HEK293 (cell line): ENCODE results near the gene KRTAP5-8.
"Not testable (repeated sequence)": the region's sequence is repeated elsewhere in the genome, so short reads cannot be mapped to it uniquely, and the experiment has no call there.

Source experiments
- CTCF ChIA-PET: fragments of 350-600 bp; formaldehyde crosslinking; extraction: SDS; loops from one replicate; lab custom pipeline; 2021; ENCODE audit warnings: antibody characterized with exemption; lab: Yijun Ruan, JAX
- POLR2A ChIA-PET: fragments of 300-600 bp; formaldehyde crosslinking; extraction: SDS; loops from one replicate; lab custom pipeline; 2020; ENCODE audit warnings: antibody characterized with exemption, inconsistent platforms; lab: Yijun Ruan, JAX
- H3K27ac ChIP-seq: fragments of 200-500 bp; sonication (Bioruptor generic); 2 replicates; pipeline ENCODE4 v1.5.1; 2014; ENCODE audit warnings: low read depth, low read length, control low read depth, inconsistent platforms; ENCODE audit errors: extremely low read depth
- H3K36me3 ChIP-seq, 2 experiments: fragments of 200-500 bp in 1 of 2; sonication (Bioruptor generic) in 1 of 2; 1 replicate in 1 of 2; 2 replicates in 1 of 2; pipeline ENCODE4 v1.5.1; 2014 to 2017; ENCODE audit warnings: inconsistent platforms in 2 of 2, low read length in 2 of 2; ENCODE audit not compliant: control insufficient read depth in 2 of 2, insufficient read depth in 1 of 2
- H3K4me1 ChIP-seq: fragments of 200-500 bp; sonication (Bioruptor generic); 2 replicates; pipeline ENCODE4 v1.5.1; 2014; ENCODE audit warnings: mild to moderate bottlenecking, low read length, inconsistent platforms; ENCODE audit not compliant: control insufficient read depth, insufficient read depth
- H3K4me3 ChIP-seq: 2 replicates; pipeline ENCODE4 v1.5.1; 2011; ENCODE audit warnings: low read depth, mild to moderate bottlenecking, control low read depth, low read length, moderate library complexity
- H3K9me3 ChIP-seq: fragments of 200-500 bp; sonication (Bioruptor generic); 2 replicates; pipeline ENCODE4 v1.5.1; 2014; ENCODE audit warnings: low read depth, low read length, inconsistent platforms; ENCODE audit not compliant: control insufficient read depth, insufficient read depth
- CTCF ChIP-seq: fragments of 450-650 bp; formaldehyde crosslinking; IDR thresholded peaks from 2 replicates; pipeline ENCODE4 v1.5.1; 2016; ENCODE audit warnings: missing biosample characterization, missing genetic modification characterization
- KLF9 ChIP-seq: fragments of 450-650 bp; formaldehyde crosslinking; IDR thresholded peaks from 2 replicates; pipeline ENCODE4 v1.5.1; 2016; ENCODE audit warnings: missing biosample characterization, missing genetic modification characterization, low read depth
- OVOL3 ChIP-seq: fragments of 450-650 bp; formaldehyde crosslinking; IDR thresholded peaks from 2 replicates; pipeline ENCODE4 v1.5.1; 2016; ENCODE audit warnings: missing biosample characterization, missing genetic modification characterization
- ZNF138 ChIP-seq: fragments of 450-650 bp; formaldehyde crosslinking; IDR thresholded peaks from 2 replicates; pipeline ENCODE4 v1.5.1; 2016; ENCODE audit warnings: missing biosample characterization, missing genetic modification characterization, borderline replicate concordance
- ZNF184 ChIP-seq: fragments of 450-650 bp; IDR thresholded peaks from 2 replicates; pipeline ENCODE4 v1.5.1; 2018; ENCODE audit warnings: missing biosample characterization, mild to moderate bottlenecking, missing genetic modification characterization
- ZNF24 ChIP-seq: fragments of 450-650 bp; formaldehyde crosslinking; IDR thresholded peaks from 2 replicates; pipeline ENCODE4 v1.5.1; 2016; ENCODE audit warnings: missing biosample characterization, missing genetic modification characterization
- ZNF394 ChIP-seq: fragments of 450-650 bp; formaldehyde crosslinking; IDR thresholded peaks from 2 replicates; pipeline ENCODE4 v1.5.1; 2016; ENCODE audit warnings: missing biosample characterization, missing genetic modification characterization, mild to moderate bottlenecking, moderate library complexity, borderline replicate concordance
- ZNF530 ChIP-seq: fragments of 450-650 bp; formaldehyde crosslinking; IDR thresholded peaks from 2 replicates; pipeline ENCODE4 v1.5.1; 2016; ENCODE audit warnings: low read depth, missing biosample characterization, missing genetic modification characterization
- ZNF623 ChIP-seq: fragments of 450-650 bp; formaldehyde crosslinking; IDR thresholded peaks from 2 replicates; pipeline ENCODE4 v1.5.1; 2016; ENCODE audit warnings: missing biosample characterization, missing genetic modification characterization
- ZNF747 ChIP-seq: fragments of 450-650 bp; formaldehyde crosslinking; IDR thresholded peaks from 2 replicates; pipeline ENCODE4 v1.5.1; 2016; ENCODE audit warnings: missing biosample characterization, missing genetic modification characterization
- ZNF843 ChIP-seq: fragments of 450-650 bp; formaldehyde crosslinking; IDR thresholded peaks from 2 replicates; pipeline ENCODE4 v1.5.1; 2016; ENCODE audit warnings: missing biosample characterization, missing genetic modification characterization
- ZSCAN23 ChIP-seq: fragments of 450-650 bp; formaldehyde crosslinking; IDR thresholded peaks from 2 replicates; pipeline ENCODE4 v1.5.1; 2016; ENCODE audit warnings: missing biosample characterization, missing genetic modification characterization
- ZSCAN30 ChIP-seq: fragments of 450-650 bp; IDR thresholded peaks from 2 replicates; pipeline ENCODE4 v1.5.1; 2018; ENCODE audit warnings: missing biosample characterization, mild to moderate bottlenecking, missing genetic modification characterization, moderate library complexity
- TF ChIP-seq, protein P1 (sequence below): fragments of 450-650 bp; IDR thresholded peaks from 2 replicates; pipeline ENCODE4 v1.5.1; 2018; ENCODE audit warnings: missing biosample characterization, missing genetic modification characterization
- TF ChIP-seq, protein P2 (sequence below): fragments of 450-650 bp; formaldehyde crosslinking; IDR thresholded peaks from 2 replicates; pipeline ENCODE4 v1.5.1; 2016; ENCODE audit warnings: missing biosample characterization, missing genetic modification characterization
- TF ChIP-seq, protein P3 (sequence below): fragments of 450-650 bp; formaldehyde crosslinking; IDR thresholded peaks from 2 replicates; pipeline ENCODE4 v1.5.1; 2016; ENCODE audit warnings: missing biosample characterization, missing genetic modification characterization

The KRTAP5-8 gene

GRCh38 chr11:71532036-71532610 lies 5.7 kb upstream of the KRTAP5-8 start:
- no peak overlapping the region for H3K4me3 ChIP-seq
- ChIA-PET POLR2A (no interaction called here), CTCF (no interaction called here)
- no peaks in the 10 kb centered on the region for H3K4me1 ChIP-seq
- TF ChIP-seq ZNF394 (tag by site-specific recombination): no peak
- no peak for TF ChIP-seq ZNF184 (tag by site-specific recombination)
- no peak for TF ChIP-seq OVOL3 (tag by site-specific recombination)
- no peak for TF ChIP-seq ZNF24 (tag by site-specific recombination)
- TF ChIP-seq ZNF623: no peak
- TF ChIP-seq, protein P1, sequence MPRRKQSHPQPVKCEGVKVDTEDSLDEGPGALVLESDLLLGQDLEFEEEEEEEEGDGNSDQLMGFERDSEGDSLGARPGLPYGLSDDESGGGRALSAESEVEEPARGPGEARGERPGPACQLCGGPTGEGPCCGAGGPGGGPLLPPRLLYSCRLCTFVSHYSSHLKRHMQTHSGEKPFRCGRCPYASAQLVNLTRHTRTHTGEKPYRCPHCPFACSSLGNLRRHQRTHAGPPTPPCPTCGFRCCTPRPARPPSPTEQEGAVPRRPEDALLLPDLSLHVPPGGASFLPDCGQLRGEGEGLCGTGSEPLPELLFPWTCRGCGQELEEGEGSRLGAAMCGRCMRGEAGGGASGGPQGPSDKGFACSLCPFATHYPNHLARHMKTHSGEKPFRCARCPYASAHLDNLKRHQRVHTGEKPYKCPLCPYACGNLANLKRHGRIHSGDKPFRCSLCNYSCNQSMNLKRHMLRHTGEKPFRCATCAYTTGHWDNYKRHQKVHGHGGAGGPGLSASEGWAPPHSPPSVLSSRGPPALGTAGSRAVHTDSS (tag by site-specific recombination): no peak
- H3K36me3 ChIP-seq: no peaks in the 10 kb centered on the region
- H3K27ac ChIP-seq: no peak overlapping the region
- no peaks in the 10 kb centered on the region for H3K9me3 ChIP-seq

- H3K36me3 ChIP-seq, H3K4me3 ChIP-seq, H3K27ac ChIP-seq, H3K9me3 ChIP-seq, H3K4me1 ChIP-seq, POLR2A ChIA-PET, CTCF ChIA-PET: not testable (repeated sequence)
Observed at GRCh38 chr11:71534711-71535608, 2.9 kb upstream of the KRTAP5-8 start.

GRCh38 chr11:71535825-71536224 lies 2.0 kb upstream of the KRTAP5-8 start:
- ChIA-PET CTCF (no interaction called here), POLR2A (no interaction called here)
- TF ChIP-seq ZSCAN30 (tag by site-specific recombination): no peak
- TF ChIP-seq, protein P2, sequence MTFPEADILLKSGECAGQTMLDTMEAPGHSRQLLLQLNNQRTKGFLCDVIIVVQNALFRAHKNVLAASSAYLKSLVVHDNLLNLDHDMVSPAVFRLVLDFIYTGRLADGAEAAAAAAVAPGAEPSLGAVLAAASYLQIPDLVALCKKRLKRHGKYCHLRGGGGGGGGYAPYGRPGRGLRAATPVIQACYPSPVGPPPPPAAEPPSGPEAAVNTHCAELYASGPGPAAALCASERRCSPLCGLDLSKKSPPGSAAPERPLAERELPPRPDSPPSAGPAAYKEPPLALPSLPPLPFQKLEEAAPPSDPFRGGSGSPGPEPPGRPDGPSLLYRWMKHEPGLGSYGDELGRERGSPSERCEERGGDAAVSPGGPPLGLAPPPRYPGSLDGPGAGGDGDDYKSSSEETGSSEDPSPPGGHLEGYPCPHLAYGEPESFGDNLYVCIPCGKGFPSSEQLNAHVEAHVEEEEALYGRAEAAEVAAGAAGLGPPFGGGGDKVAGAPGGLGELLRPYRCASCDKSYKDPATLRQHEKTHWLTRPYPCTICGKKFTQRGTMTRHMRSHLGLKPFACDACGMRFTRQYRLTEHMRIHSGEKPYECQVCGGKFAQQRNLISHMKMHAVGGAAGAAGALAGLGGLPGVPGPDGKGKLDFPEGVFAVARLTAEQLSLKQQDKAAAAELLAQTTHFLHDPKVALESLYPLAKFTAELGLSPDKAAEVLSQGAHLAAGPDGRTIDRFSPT: no peak
- no peak for TF ChIP-seq KLF9
- no peak for TF ChIP-seq CTCF (tag by site-specific recombination)
- no peak for TF ChIP-seq ZNF530 (tag by site-specific recombination)

DNA sequence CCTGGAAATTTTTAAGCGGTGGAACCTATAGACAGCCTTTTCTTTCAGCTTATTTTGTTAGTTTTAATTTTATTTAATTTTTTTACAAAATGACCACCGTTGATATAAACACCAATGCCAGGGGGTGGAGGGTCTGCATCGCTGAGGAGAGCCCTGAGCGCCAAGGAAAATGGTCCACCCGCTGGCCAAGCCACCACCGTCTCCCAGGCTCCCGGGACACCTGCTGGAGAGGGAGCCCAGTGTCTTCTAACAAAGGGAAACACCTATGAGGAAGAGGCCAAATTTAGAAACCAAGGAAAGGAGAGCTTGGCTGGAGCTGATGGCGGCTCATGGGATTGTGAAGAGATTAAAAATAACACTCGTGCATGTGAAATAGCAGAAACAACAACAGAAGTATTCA lies 288 bp upstream of the KRTAP5-8 start:
- no peak overlapping the region for H3K27ac ChIP-seq
- no peak for TF ChIP-seq ZNF843
- TF ChIP-seq ZNF138: no peak
- TF ChIP-seq, protein P3, sequence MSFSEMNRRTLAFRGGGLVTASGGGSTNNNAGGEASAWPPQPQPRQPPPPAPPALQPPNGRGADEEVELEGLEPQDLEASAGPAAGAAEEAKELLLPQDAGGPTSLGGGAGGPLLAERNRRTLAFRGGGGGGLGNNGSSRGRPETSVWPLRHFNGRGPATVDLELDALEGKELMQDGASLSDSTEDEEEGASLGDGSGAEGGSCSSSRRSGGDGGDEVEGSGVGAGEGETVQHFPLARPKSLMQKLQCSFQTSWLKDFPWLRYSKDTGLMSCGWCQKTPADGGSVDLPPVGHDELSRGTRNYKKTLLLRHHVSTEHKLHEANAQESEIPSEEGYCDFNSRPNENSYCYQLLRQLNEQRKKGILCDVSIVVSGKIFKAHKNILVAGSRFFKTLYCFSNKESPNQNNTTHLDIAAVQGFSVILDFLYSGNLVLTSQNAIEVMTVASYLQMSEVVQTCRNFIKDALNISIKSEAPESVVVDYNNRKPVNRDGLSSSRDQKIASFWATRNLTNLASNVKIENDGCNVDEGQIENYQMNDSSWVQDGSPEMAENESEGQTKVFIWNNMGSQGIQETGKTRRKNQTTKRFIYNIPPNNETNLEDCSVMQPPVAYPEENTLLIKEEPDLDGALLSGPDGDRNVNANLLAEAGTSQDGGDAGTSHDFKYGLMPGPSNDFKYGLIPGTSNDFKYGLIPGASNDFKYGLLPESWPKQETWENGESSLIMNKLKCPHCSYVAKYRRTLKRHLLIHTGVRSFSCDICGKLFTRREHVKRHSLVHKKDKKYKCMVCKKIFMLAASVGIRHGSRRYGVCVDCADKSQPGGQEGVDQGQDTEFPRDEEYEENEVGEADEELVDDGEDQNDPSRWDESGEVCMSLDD (tag by site-specific recombination): no peak
- no peak for TF ChIP-seq ZSCAN23 (tag by site-specific recombination)
- no peak for TF ChIP-seq ZNF747 (tag by site-specific recombination)
- ChIA-PET POLR2A (no interaction called here), CTCF (no interaction called here)
- H3K36me3 ChIP-seq: no peaks in the 10 kb centered on the region
- H3K9me3 ChIP-seq: no peaks in the 10 kb centered on the region
- no peaks in the 10 kb centered on the region for H3K4me1 ChIP-seq
- no peak overlapping the region for H3K4me3 ChIP-seq

More at GRCh38 chr11:71535825-71536224, 2.0 kb upstream of the KRTAP5-8 start:
- Histone ChIP-seq H3K36me3 (no peaks in the 10 kb centered on the region), H3K4me3 (no peak overlapping the region), H3K9me3 (no peaks in the 10 kb centered on the region), H3K27ac (no peak overlapping the region), H3K4me1 (no peaks in the 10 kb centered on the region)
